HepG2 (cell line): ENCODE results near the gene PTGER3. TPM values are rescaled to one million over a fixed set of nuclear protein-coding genes. Genes with fewer than 3 reads are reported as not detected.

ENCODE experiments used
- ATAC-seq: fragments of 200-7000 bp; cut with Tn5 transposase; 3 replicates; pipeline ENCODE4 v1.9.1; 2020; ENCODE audit warnings: mild to moderate bottlenecking, moderate library complexity
- BruUV-seq: library from RNA; stranded (reverse); fragments of 400-500 nt; replicated peaks from 2 replicates; lab custom pipeline; 2021; lab: Mats Ljungman, UMichigan
- CTCF ChIA-PET: fragments of 300-600 bp; formaldehyde crosslinking; extraction: SDS; loops from one replicate; lab custom pipeline; 2021; ENCODE audit warnings: low total read pairs, inconsistent platforms, low intra/inter-chr PET ratio; lab: Yijun Ruan, JAX
- POLR2A ChIA-PET: fragments of 350-600 bp; sonication (Branson Sonifier 250); formaldehyde crosslinking; loops from one replicate; lab custom pipeline; 2020; ENCODE audit warnings: antibody characterized with exemption, inconsistent platforms; lab: Yijun Ruan, JAX
- DNase-seq: peaks from one replicate; pipeline ENCODE4 v3.0.0-alpha.2; 2015; ENCODE audit warnings: low spot score
- FAIRE-seq: peaks from 3 replicates; lab custom pipeline; 2011; peaks lifted over from hg19 to GRCh38; lab: Jason Lieb, UNC
- H2AFZ ChIP-seq: one replicate; pipeline ENCODE4 v1.6.1; 2011; ENCODE audit warnings: low read length, inconsistent platforms
- H3K27ac ChIP-seq: fragments of 300-600 bp; 3 replicates; pipeline ENCODE4 v1.8.0; 2011; ENCODE audit warnings: mixed run types, mild to moderate bottlenecking, mixed read lengths, low read length, inconsistent platforms; ENCODE audit not compliant: insufficient read depth; ENCODE audit errors: extremely low read length
- H3K27me3 ChIP-seq, 2 experiments: fragments of 200-600 bp in 1 of 2; 2 replicates in 1 of 2; 3 replicates in 1 of 2; pipeline versions ENCODE4 v1.6.0 to v1.8.0; 2011; ENCODE audit warnings: low read length in 2 of 2, mild to moderate bottlenecking in 2 of 2, moderate library complexity in 2 of 2, inconsistent platforms in 1 of 2; ENCODE audit not compliant: insufficient read depth in 2 of 2, control insufficient read depth in 1 of 2
- H3K36me3 ChIP-seq, 2 experiments: fragments of 200-600 bp in 1 of 2; replicated peaks in 1 of 2; 2 replicates in 1 of 2; 3 replicates in 1 of 2; pipeline versions ENCODE4 v1.5.1 to v1.8.0; 2011; ENCODE audit warnings: low read length in 2 of 2, inconsistent platforms in 1 of 2; ENCODE audit not compliant: insufficient read depth in 2 of 2, control insufficient read depth in 1 of 2
- H3K4me1 ChIP-seq: 2 replicates; pipeline ENCODE4 v1.5.1; 2012; ENCODE audit warnings: low read length, inconsistent platforms; ENCODE audit not compliant: insufficient read depth
- H3K4me2 ChIP-seq: 2 replicates; pipeline ENCODE4 v1.6.0; 2011; ENCODE audit warnings: low read depth, low read length, inconsistent platforms
- H3K4me3 ChIP-seq, 3 experiments: fragments of 200-600 bp in 1 of 3; sonication (generic), shearing (Covaris generic) in 1 of 3; replicated peaks in 1 of 3; 2 replicates each; pipeline ENCODE4 v1.5.1; 2011 to 2016; ENCODE audit warnings: low read length in 3 of 3, inconsistent platforms in 2 of 3, low read depth in 2 of 3, mild to moderate bottlenecking in 2 of 3, control low read depth in 1 of 3, mixed read lengths in 1 of 3; ENCODE audit not compliant: insufficient read depth in 1 of 3
- H3K79me2 ChIP-seq: one replicate; pipeline ENCODE4 v1.6.1; 2011; ENCODE audit warnings: low read length, inconsistent platforms; ENCODE audit not compliant: insufficient read depth
- H3K9ac ChIP-seq: 2 replicates; pipeline ENCODE4 v1.6.0; 2011; ENCODE audit warnings: mild to moderate bottlenecking, low read depth, low read length, inconsistent platforms; ENCODE audit not compliant: insufficient read depth
- H3K9me3 ChIP-seq: 2 replicates; pipeline ENCODE4 v1.5.1; 2012; ENCODE audit warnings: mild to moderate bottlenecking, low read length
- H4K20me1 ChIP-seq: 2 replicates; pipeline ENCODE4 v1.6.0; 2011; ENCODE audit warnings: inconsistent platforms, mild to moderate bottlenecking, low read length, moderate library complexity; ENCODE audit not compliant: insufficient read depth
- AGO1 ChIP-seq: fragments of 200-400 bp; formaldehyde crosslinking; IDR thresholded peaks from 2 replicates; pipeline ENCODE4 v1.6.1; 2017; ENCODE audit warnings: mild to moderate bottlenecking, low read depth, low read length, moderate library complexity; ENCODE audit not compliant: poor library complexity, severe bottlenecking
- AKNA ChIP-seq: sonication (generic); formaldehyde crosslinking; IDR thresholded peaks from 2 replicates; pipeline ENCODE4 v1.4.0; 2020; ENCODE audit warnings: missing genetic modification reagents, borderline replicate concordance
- CENPBD1 ChIP-seq: sonication (generic); formaldehyde crosslinking; IDR thresholded peaks from 2 replicates; pipeline ENCODE4 v1.8.0; 2022; ENCODE audit warnings: missing genetic modification reagents, low read depth, mild to moderate bottlenecking, borderline replicate concordance
- ERF ChIP-seq: IDR thresholded peaks from 2 replicates; pipeline ENCODE4 v1.6.1; 2018; ENCODE audit warnings: missing biosample characterization, missing genetic modification reagents
- NFE2L1 ChIP-seq: sonication (generic); formaldehyde crosslinking; IDR thresholded peaks from 2 replicates; pipeline ENCODE4 v1.4.0; 2020; ENCODE audit warnings: missing genetic modification reagents, mild to moderate bottlenecking, borderline replicate concordance
- ZNF251 ChIP-seq: sonication (generic); formaldehyde crosslinking; IDR thresholded peaks from 2 replicates; pipeline ENCODE4 v1.9.0; 2021; ENCODE audit warnings: mild to moderate bottlenecking, missing genetic modification reagents
- ZNF382 ChIP-seq: sonication (generic); formaldehyde crosslinking; IDR thresholded peaks from 2 replicates; pipeline ENCODE4 v1.5.0; 2020; ENCODE audit warnings: missing genetic modification reagents, mild to moderate bottlenecking, borderline replicate concordance
- ZNF747 ChIP-seq: sonication (generic); formaldehyde crosslinking; IDR thresholded peaks from 2 replicates; pipeline ENCODE4 v1.8.1; 2023; ENCODE audit warnings: missing genetic modification reagents, mild to moderate bottlenecking, borderline replicate concordance
- ZUFSP ChIP-seq: sonication (generic); formaldehyde crosslinking; IDR thresholded peaks from 2 replicates; pipeline ENCODE4 v1.9.0; 2021; ENCODE audit warnings: missing genetic modification reagents, mild to moderate bottlenecking, borderline replicate concordance
- WGBS: methylation state at CpG from one replicate; pipeline ENCODE4 v1.1.6; 2017; ENCODE audit warnings: low lambda C conversion rate; 5-methylcytosine and 5-hydroxymethylcytosine counted together
- in situ Hi-C: cut with HindIII; loops from 2 replicates; pipeline ENCODE4 v1.10.0; 2017; ENCODE audit warnings: low pct_unique_long_range_greater_than_20kb; ENCODE audit not compliant: extremely low pct_ligation_motif_present
- intact Hi-C: fragments of 100-400 bp; cut with micrococcal nuclease; formaldehyde crosslinking; loops from one replicate; pipeline ENCODE4 v1.10.0; 2022; ENCODE audit not compliant: unreplicated experiment
- polyA plus RNA-seq, 8 experiments: library from polyadenylated mRNA; depleted of rRNA in 3 of 8; stranded (reverse) in 7 of 8; unstranded in 1 of 8; fragments of >200 nt; fragmentation: Illumina TruSeq in 4 of 8; extraction: Trizol in 4 of 8; gene quantifications; 2 replicates each; pipeline versions ENCODE4 v1.2.1 to v1.2.3, GENCODE V29; 2011 to 2016; ENCODE audit warnings: low read depth in 4 of 8, missing spikeins in 1 of 8, mixed read lengths in 1 of 8; ENCODE audit not compliant: insufficient read depth in 1 of 8
- total RNA-seq, 5 experiments: library from RNA; depleted of rRNA; stranded (reverse); fragments of >200 nt; fragmentation: Illumina TruSeq; extraction: Trizol; gene quantifications; 2 replicates each; pipeline ENCODE4 v1.2.3, GENCODE V29; 2016; ENCODE audit warnings: low read depth in 1 of 5

PTGER3 gene
- total and polyA plus RNA-seq, 2 of the 13 experiments (the other 11 are each of a cell fraction or from before 2014, with no cell fraction given) = 0.01 TPM; not detected in 1

GRCh38 chr1:71027991-71028390 is 19.6 kb downstream of the PTGER3 start:
- H3K4me3 ChIP-seq = no peak overlapping the region
- H3K4me1 ChIP-seq = no peaks in the 10 kb centered on the region
- H3K27me3 ChIP-seq = no peaks in the 10 kb centered on the region
- H3K4me2 ChIP-seq = no peak overlapping the region
- FAIRE-seq (no peak), DNase-seq (no peak)
- no TSS peak for BruUV-seq
- H3K79me2 ChIP-seq = no peaks in the 10 kb centered on the region
- no peaks in the 10 kb centered on the region for H4K20me1 ChIP-seq
- TF ChIP-seq AGO1 (no peak), NFE2L1 (CRISPR knock-in tag) (no peak), CENPBD1 (no peak), ZNF747 (CRISPR knock-in tag) (no peak), ZUFSP (no peak), ERF (CRISPR knock-in tag) (no peak), AKNA (no peak), ZNF251 (CRISPR knock-in tag) (no peak), ZNF382 (CRISPR knock-in tag) (no peak)
- TF ChIP-seq, all 625 proteins: peak for 0
- H3K36me3 ChIP-seq = no peaks in the 10 kb centered on the region
- H3K9me3 ChIP-seq = no peaks in the 10 kb centered on the region
- no peak overlapping the region for H2AFZ ChIP-seq
- intact Hi-C loops (no loop called here), in situ Hi-C loops (no loop called here)
- CTCF ChIA-PET = no interaction called here
- ATAC-seq = no peak
- 48% methylated on average over 7 of the region's 7 CpGs for WGBS
- no peak overlapping the region for H3K9ac ChIP-seq
- POLR2A ChIA-PET = no interaction called here
- no peak overlapping the region for H3K27ac ChIP-seq
